IPS DF 4.7 (cell line): ENCODE data around the gene TECPR1.

Experiments used
- DNase-seq: peaks from one replicate; pipeline ENCODE4 v3.0.0-alpha.2; 2013; ENCODE audit warnings: low spot score; ENCODE audit errors: extremely low read depth

The TECPR1 gene

DNA sequence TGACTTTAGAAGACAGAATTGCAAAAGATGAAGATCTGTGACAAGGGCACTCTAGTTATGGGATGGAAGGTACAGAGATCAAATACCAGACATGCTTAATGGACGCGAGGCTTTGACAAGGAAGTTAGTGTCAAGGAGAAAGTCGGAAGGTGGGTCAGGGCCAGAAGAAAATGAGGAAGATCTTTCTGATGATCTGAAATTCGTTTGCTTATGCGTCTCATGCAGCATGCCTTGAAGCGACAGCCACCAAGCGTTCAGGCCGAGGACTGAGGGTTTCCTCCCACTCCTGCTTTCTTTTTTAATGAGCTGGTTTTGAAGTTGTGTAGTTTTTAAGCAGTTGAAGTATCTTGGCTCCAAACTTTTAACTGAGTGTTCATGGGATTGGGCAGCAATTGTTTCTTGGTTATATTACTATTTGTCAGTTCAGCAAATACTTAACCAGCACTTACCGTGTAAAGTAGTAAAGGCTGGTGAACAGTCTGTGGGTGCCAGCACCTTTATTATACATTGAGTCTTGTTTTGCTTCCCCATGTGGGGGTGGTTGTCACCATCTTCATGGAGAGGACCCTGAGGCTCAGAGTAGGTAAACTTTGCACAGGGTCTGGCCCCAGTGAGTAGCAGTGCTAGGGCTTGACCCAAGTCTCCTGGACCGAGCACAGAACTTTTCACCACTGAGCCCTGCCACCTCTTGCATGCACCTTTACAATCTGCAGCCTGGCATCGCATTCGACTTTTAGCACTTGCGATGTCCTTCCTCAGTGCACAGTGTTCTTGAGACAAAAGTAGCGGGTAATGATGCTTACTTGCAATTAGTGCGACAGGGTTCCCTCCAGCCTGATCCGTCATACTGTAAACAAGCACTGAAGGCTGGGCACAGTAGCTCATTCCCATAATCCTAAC lies 55.1 kb downstream of the TECPR1 start:
- no peak for DNase-seq

DNA sequence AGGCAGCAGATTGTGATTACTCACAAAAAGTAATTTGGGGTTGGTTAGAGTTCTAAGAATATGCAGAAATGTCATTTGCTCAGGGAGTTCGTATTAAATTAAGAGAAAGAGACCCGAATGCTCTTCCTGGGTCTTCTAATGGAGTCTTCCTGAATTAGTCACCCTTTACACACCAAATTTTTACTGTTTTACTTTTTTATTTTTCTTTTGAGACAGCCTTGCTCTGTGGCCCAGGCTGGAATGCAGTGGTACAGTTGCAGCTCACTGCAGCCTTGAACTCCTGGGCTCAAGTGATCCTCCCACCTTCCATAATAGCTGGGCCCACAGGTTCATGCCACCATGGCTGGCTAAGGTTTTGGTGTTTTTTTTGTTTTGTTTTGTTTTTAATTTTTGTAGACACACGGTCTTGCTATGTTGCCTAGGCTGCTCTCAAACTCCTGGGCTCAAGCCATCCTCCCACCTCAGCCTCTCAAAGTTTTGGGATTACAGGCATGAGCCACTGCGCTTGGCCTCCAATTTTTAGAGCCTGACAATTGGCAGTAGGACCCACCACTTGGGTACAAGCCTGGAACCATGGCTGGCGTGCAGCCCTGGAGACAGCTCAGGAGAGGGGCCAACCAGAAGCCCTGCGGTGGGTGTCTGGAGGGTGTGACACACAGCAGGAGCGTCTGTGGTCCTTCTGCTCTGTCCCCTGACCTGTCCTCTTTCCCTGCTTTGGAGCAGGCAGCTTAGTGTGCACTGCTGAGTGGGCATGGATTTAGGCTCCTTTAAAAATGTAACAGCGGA lies 57.2 kb downstream of the TECPR1 start:
- no peak for DNase-seq

DNA sequence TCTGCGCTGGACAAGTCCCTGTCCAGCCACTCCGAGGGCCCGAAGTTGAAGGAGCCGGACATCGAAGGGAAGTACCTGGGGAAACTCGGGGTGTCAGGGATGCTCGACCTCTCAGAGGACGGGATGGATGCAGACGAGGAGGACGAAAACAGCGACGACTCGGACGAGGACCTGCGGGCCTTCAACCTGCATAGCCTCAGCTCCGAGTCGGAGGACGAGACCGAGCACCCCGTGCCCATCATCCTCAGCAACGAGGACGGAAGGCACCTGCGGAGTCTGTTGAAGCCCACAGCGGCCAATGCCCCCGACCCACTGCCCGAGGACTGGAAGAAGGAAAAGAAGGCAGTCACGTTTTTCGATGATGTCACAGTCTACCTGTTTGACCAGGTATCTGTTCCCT lies 57.8 kb downstream of the TECPR1 start:
- DNase-seq = no peak

DNA sequence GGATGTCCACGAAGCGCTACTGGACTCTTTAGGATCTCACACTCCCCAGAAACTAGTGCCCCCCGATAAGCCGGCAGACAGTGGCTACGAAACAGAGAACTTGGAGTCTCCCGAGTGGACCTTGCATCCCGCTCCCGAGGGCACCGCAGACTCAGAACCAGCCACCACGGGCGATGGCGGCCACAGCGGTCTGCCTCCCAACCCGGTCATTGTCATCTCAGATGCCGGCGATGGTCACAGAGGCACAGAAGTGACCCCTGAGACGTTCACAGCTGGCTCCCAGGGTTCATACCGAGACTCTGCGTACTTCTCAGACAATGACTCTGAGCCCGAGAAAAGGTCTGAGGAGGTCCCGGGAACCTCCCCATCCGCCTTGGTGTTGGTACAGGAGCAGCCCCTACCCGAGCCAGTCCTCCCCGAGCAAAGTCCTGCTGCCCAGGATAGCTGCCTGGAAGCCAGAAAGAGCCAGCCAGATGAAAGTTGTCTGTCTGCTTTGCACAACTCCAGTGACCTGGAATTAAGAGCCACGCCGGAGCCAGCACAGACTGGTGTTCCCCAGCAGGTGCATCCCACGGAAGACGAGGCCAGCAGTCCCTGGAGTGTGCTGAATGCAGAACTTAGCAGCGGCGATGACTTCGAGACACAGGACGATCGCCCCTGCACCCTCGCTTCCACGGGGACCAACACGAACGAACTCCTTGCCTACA lies 58.4 kb downstream of the TECPR1 start:
- DNase-seq = no peak

DNA sequence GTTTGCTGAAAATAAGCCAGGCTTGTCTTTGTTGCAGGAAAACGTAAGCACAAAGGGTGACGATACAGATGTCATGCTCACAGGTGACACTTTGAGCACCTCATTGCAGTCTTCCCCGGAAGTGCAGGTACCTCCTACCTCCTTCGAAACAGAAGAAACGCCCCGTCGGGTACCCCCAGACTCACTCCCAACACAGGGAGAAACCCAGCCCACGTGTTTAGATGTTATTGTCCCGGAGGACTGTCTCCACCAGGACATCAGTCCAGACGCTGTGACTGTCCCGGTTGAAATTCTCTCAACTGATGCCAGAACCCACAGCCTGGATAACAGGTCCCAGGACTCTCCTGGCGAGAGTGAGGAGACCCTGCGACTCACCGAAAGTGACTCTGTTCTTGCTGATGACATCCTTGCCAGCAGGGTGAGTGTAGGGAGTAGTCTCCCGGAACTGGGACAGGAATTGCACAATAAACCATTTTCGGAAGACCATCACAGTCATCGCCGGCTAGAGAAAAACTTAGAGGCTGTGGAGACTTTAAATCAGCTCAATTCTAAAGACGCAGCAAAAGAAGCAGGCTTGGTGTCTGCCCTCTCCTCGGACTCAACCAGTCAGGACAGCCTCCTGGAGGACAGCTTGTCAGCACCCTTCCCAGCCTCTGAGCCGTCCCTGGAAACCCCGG lies 59.1 kb downstream of the TECPR1 start:
- DNase-seq = no peak

DNA sequence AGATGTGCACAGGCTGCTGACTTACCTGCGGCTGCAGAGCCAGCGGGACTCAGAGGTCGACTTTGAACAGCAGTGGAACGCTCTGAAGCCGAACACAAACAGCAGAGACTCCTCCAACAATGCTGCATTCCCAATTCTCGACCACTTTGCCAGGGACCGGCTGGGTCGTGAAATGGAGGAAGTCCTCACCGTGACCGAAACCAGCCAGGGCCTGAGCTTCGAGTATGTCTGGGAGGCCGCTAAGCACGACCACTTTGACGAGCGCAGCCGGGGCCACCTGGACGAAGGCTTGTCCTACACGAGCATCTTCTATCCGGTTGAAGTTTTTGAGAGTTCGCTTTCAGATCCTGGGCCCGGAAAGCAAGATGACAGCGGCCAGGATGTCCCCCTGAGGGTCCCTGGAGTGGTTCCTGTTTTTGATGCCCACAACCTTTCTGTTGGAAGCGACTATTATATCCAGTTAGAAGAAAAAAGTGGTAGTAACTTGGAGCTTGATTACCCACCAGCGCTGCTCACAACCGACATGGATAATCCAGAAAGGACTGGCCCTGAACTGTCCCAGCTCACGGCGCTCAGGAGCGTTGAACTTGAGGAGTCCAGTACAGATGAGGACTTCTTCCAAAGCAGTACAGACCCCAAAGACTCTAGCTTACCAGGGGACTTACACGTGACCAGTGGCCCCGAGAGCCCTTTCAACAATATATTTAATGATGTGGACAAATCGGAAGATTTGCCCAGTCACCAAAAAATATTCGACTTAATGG lies 60.2 kb downstream of the TECPR1 start:
- DNase-seq = no peak

DNA sequence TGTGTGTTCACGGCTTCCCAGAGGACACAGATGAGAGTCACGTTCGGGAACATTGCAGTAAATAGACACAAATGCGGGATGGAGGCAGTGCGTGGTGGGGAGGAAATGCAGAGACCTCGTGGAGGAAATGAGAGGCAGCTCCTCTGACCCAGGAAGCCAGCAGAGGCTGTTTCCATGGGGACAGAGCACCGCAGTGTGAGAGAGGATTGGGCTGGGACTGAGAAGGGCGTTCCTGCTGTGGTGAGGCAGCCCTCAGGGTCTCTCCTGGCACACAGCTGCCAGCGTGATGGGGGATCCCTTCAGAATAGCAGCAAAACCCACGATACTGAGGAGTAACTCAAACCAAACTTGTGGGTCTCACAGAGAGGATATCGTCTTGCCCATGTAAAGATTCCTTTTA lies 62.5 kb downstream of the TECPR1 start:
- no peak for DNase-seq

DNA sequence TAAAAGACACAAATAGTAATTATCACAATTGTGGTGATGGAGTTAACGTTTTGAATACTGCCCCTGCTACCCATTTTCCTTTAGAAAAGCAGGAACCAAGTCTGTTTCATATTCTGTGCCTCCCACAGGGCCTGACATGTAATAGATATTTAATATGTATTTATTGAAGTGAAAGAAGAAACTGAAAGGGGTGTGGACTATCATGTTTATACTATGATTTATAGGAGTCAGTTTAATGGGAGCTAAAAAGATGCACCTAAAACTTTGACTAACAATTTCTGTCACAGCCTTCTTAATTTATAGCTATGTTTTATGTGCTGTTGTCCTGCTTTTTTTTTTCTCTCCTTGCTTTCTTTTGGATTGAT lies 64.9 kb downstream of the TECPR1 start:
- no peak for DNase-seq

DNA sequence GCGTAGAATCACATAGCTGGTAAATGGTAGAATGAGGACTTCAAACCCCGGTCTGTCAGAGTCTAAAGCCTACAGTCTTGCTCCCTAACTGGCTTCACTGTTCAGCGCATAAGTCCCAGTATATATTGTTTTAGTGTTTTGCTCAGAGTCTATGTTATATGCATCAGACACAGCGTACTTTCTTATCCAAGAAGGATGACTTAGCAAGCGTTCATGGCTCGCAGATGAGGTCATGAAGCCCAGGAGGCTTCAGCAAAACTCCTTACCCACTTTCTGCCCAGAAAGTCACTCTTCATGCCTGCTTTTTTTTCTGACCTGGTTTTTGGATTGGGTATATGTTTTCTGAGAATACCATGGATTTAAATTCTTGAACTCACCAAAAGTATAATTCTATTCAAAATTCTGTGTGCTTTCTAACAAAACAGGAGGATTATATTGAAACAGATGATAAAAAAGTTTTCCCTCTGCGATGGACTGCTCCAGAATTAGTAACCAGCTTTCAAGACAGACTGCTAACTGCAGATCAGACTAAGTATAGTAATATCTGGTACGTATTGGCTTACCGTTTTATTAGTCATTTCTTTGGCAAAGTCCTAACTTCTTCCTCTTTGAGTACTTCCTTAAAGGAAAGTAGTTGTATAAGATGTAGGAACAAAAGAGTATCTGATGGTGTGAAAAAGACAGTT lies 65.4 kb downstream of the TECPR1 start:
- DNase-seq = no peak

DNA sequence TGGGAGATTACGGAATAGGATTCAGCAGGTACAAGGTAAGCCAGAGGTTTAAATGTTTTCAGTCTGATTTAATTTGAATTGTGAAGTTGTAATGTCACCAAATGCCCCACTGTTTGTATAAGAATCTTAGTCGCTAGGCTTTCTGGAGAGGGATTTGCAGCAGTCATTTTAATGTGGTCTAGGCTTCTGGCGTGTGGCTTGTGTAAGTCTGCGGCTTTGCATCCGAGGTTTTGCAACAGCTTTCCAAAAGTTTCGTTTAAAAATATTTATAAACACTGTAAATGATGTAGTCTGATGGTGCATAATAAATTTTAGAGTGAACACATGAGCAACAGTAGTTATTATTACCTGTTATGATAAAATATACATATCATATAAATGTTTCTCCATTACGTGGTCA lies 66.9 kb downstream of the TECPR1 start:
- no peak for DNase-seq

DNA sequence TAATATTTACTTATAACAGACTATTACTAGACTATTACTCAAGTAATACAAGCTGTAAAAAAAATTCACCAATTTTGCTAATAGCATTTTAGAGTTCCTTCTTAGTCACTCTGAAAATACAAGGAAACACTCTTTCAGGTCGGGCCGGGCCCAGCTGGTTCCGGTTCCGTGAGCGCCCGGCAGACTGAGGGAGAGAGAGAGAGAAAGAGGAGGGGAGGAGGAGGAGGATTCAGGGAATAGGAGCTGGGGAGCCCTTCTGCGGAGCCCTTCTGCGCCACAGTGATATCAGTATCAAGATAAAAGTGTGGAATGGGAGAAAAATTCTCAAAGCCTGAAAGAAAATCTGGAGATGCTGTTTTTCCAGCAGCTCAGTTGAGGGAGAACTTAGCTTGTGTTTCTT lies 71.3 kb downstream of the TECPR1 start:
- no peak for DNase-seq

DNA sequence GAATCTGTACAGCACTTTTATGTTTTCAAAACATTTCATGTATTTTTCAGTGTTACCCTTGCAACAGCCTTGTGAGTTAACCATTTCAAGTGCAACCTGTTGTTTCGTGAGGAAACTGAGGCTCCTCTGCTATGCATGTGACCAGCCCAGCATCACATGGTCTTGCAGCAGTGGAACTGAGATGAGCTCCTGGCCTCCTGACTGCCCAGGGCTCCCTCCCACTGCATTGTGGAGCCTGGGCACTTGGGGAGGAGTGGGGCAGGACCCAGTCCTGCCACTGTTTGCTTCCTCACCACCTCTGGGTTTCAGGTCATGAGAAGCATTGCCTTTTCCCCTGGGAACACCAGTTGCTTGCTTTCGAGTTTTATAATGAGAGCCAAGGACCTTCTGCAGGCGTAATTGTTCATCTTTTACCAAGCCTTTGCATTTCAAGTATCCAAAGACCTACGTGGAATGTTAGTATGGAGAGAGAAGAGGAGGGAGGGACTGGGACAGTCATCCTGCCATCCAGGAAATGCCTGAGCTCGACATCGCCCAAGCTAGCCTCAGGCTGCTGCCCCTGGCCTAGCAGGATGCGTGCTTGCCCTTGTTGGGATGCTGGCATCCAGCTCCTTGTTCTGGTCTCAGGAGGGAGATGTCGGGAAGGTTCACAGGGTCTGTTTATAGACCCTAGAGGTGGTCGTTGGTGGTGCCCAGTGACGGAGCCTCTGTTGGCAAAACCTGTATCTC lies 73.1 kb downstream of the TECPR1 start:
- DNase-seq = no peak

DNA sequence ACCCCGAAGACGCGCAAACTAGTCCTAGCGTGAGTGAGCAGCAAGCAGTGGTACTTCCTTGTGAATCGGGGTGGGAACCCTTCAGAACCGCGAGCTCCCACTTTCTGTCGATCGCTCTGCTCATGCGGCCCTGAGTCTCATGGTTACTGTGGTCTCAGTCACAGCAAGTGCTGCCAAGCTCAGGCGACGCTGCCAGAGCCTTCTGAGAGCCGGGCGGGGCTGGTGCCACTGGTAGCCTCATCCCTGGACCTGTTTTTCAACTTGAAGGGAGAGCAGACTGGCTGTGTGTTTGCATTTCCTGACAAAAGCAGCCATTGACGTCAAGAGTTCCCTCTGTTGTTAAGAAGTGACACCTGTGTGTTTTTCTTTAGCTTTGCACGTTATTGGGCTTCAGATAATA lies 73.7 kb downstream of the TECPR1 start:
- DNase-seq = no peak

DNA sequence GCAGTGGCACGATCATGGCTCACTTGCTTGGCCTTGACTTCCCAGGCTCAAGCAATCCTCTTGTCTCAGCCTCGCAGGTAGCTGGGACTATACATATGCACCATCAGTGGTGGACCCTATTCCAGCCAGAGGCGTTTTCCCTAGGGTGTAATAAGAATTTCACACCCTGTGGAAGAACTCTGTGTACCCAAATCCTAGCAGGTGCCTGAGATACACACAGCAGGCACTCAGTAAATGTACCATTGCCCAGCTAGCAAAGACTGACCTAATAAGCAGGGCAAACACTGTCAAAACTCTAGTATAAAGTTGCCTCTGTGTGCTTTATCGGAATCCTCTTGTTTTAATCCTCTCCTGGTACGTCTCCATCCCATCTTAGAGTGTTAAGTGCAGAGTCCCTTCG lies 74.5 kb downstream of the TECPR1 start:
- DNase-seq = no peak

DNA sequence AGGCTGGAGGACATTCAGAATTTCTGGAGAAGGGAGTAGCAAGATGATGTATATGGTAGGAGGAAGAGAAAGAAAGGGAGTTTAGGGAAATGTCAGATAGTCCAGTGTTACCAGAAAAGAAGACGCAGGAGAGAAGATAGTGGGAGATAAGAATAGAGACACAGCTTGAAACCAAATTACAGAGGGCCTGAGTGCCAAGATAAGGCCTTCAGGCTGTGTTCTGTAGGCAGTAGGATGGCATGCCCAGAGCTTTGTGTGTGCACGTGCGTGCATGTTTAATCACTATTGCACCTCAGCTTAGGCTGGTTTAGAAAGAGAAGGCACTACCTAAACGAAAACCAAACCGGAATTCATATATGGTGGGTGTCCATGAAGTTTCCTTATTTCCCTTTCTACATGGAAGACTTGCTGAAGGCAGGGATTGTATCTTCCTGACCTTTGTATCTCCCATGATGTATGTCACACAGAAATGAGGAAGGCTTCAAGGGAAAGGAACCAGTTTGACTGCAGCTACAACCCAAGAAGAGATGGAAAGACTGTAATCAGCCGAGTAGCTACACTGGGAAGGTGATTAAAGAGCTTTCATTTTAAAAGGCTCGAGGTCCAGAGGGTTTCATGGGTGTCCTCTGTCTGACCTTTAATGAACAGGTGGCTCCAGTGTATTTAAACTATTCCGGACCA lies 76.6 kb downstream of the TECPR1 start:
- DNase-seq = no peak

DNA sequence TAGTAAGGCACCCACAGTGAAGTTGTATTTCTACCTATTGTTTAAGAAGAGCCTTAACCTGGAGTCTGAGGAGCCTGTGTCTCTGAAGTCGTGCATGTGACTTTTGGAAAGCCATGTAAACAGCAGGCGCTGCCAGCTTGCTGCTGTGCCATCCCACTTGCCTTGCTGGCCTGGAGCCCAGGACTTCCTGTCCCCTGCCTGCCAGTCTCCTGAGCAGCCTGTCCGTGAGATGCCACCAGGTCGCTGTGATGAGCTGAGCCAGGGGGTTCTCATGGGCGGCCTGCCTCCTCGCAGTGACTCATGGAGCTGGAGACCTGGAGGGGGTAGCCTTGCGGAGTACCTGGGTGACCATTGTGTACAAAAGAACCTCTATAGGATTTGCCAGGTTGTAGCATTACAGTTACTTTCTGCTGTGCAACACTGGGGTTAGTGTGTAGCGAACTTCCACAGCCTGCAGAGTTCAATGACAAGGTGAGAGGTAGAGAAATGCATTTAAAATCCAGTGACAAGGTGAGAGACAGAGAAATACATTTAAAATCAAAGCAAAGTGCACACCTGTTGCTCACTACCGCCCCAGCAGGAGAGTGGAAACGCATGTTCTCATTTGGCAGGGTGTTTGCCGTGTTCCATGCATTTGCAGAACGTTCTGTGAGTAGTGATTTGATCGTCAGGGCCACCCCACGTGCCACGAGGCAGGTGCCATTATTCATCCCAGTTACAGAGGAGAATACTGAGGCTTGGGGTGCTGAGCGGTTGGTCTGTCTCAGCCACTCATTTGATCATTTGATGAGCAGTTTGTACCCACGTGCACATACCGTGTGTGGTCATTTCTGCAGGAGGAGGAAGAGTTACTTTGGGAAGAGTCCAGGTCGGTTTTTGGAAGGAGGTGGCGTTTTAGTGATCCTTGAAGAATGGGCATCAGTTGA lies 77.4 kb downstream of the TECPR1 start:
- no peak for DNase-seq

DNA sequence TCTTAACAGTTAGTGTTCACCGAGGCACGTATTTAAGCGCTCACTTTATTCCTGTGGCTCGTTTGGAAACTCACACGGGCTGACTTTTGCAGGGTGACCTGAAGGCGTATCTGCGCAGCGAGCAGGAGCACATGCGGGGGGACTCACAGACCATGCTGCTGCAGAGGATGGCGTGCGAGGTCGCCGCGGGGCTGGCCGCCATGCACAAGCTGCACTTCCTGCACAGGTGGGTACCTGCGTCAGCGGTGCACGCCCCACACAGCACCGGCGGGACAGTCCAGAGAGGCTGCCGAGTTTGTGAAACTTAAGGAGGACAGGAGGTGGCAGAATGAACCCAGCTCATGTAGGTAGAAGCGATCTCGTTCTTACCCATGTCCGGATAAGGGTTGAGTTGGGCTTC lies 80.6 kb downstream of the TECPR1 start:
- DNase-seq = no peak

DNA sequence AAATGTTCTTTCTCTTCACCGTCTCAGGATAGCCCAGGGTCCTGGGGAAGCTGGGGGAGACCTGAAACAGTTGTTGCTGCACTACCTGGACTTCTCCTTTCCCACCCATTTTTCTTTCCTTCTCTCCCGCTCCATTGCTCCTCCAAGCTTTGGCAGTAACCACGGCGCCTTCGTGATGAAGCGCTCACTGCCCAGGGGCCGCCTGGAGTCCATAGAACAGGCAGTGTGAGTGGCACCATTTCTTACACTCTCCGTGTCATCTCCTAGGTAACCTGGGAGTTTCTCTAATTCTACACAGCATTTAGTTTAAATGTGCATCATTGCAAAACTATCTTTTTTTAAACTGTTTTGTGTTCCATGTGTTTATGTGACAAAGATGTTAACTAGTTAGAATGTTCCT lies 81.1 kb downstream of the TECPR1 start:
- no peak for DNase-seq
